Measurements from ENCODE around the gene COL23A1. TPM values are rescaled to one million over a fixed set of nuclear protein-coding genes. Genes with fewer than 3 reads are reported as not detected.

The COL23A1 gene
- total RNA-seq, 1 donor from 2014 or later = 2.9 TPM

DNA sequence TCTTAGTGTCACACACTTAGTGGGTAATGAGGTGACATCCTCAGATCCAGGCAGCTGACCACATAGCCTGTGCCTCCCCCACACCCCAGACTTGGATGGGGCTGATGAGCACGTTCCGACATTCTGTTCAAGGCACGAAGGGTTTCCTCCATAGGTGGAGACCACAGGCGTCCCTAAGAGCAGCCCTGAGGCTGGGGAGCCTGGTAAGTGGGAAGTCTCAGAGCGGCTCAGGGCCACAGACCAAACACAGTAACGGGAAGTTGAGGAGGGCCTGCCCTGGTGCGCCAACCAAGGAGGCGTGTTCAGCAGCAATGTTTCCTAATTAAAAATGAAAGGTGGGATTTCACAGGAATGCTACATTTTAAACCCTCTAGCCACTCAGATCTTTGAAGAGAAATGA, 255.3 kb downstream of the COL23A1 start:
- TF ChIP-seq CTCF (IDR thresholded peaks at IDR 0.05; ENCODE audit: partially characterized antibody, unreplicated experiment) = no peak
- Mint-ChIP-seq H3K36me3 (ENCODE audit: unreplicated experiment) (no peaks in the 10 kb centered on the region), H3K4me3 (ENCODE audit: unreplicated experiment) (no peak overlapping the region), H3K27ac (ENCODE audit: unreplicated experiment) (no peak overlapping the region), H3K4me1 (ENCODE audit: low read depth, unreplicated experiment) (peaks cover 14% of the 10 kb centered on the region), H3K9me3 (ENCODE audit: unreplicated experiment) (peaks cover 9% of the 10 kb centered on the region), H3K27me3 (ENCODE audit: unreplicated experiment) (peaks cover 6% of the 10 kb centered on the region)
- DNase-seq = no peak

- Mint-ChIP-seq H3K36me3 (ENCODE audit: unreplicated experiment) (no peaks in the 10 kb centered on the region), H3K9me3 (ENCODE audit: unreplicated experiment) (peaks cover 9% of the 10 kb centered on the region), H3K4me1 (ENCODE audit: low read depth, unreplicated experiment) (peaks cover 14% of the 10 kb centered on the region), H3K27me3 (ENCODE audit: unreplicated experiment) (peaks cover 6% of the 10 kb centered on the region), H3K27ac (ENCODE audit: unreplicated experiment) (no peak overlapping the region), H3K4me3 (ENCODE audit: unreplicated experiment) (no peak overlapping the region)
- DNase-seq = no peak
- no peak for TF ChIP-seq CTCF (IDR thresholded peaks at IDR 0.05; ENCODE audit: partially characterized antibody, unreplicated experiment)
These were observed 256.2 kb downstream of the COL23A1 start for GRCh38 chr5:178333821-178334481.

- DNase-seq = no peak
- peaks cover 12% of the 10 kb centered on the region for H3K4me1 Mint-ChIP-seq (ENCODE audit: low read depth, unreplicated experiment)
- no peak overlapping the region for H3K27ac Mint-ChIP-seq (ENCODE audit: unreplicated experiment)
- TF ChIP-seq CTCF (IDR thresholded peaks at IDR 0.05; ENCODE audit: partially characterized antibody, unreplicated experiment) = no peak
- peaks cover 7% of the 10 kb centered on the region for H3K9me3 Mint-ChIP-seq (ENCODE audit: unreplicated experiment)
- H3K27me3 Mint-ChIP-seq (ENCODE audit: unreplicated experiment) = peaks cover 10% of the 10 kb centered on the region
- H3K36me3 Mint-ChIP-seq (ENCODE audit: unreplicated experiment) = no peaks in the 10 kb centered on the region
- H3K4me3 Mint-ChIP-seq (ENCODE audit: unreplicated experiment) = no peak overlapping the region
These were observed 258.0 kb downstream of the COL23A1 start for GRCh38 chr5:178332210-178332641.

- Mint-ChIP-seq H3K36me3 (ENCODE audit: unreplicated experiment) (no peaks in the 10 kb centered on the region), H3K4me1 (ENCODE audit: low read depth, unreplicated experiment) (peaks cover 7% of the 10 kb centered on the region), H3K27ac (ENCODE audit: unreplicated experiment) (no peak overlapping the region), H3K4me3 (ENCODE audit: unreplicated experiment) (no peak overlapping the region), H3K9me3 (ENCODE audit: unreplicated experiment) (peaks cover 10% of the 10 kb centered on the region), H3K27me3 (ENCODE audit: unreplicated experiment) (peaks cover 12% of the 10 kb centered on the region)
- no peak for DNase-seq
- TF ChIP-seq CTCF (IDR thresholded peaks at IDR 0.05; ENCODE audit: partially characterized antibody, unreplicated experiment) = no peak
These were observed 258.6 kb downstream of the COL23A1 start for GRCh38 chr5:178331491-178331996.

- Mint-ChIP-seq H3K4me1 (ENCODE audit: low read depth, unreplicated experiment) (peaks cover 13% of the 10 kb centered on the region), H3K9me3 (ENCODE audit: unreplicated experiment) (peaks cover 16% of the 10 kb centered on the region), H3K27ac (ENCODE audit: unreplicated experiment) (no peak overlapping the region), H3K4me3 (ENCODE audit: unreplicated experiment) (no peak overlapping the region), H3K27me3 (ENCODE audit: unreplicated experiment) (peaks cover 14% of the 10 kb centered on the region), H3K36me3 (ENCODE audit: unreplicated experiment) (no peaks in the 10 kb centered on the region)
- TF ChIP-seq CTCF (IDR thresholded peaks at IDR 0.05; ENCODE audit: partially characterized antibody, unreplicated experiment) = no peak
- no peak for DNase-seq
These were observed 259.3 kb downstream of the COL23A1 start for GRCh38 chr5:178330791-178331404.

Data from glutamatergic neuron (in vitro differentiated cells).